IMR-90 (cell line): ENCODE measurements around the gene PAK1IP1. TPM values are rescaled to one million over a fixed set of nuclear protein-coding genes. Genes with fewer than 3 reads are reported as not detected.

Experiments
- ATAC-seq: fragments of 200-7000 bp; cut with Tn5 transposase; 2 replicates; pipeline ENCODE4 v1.9.1; 2020; ENCODE audit warnings: low read depth, mild to moderate bottlenecking, moderate library complexity
- BruUV-seq: library from RNA; stranded (reverse); fragments of 400-500 nt; replicated peaks from 2 replicates; lab custom pipeline; 2021; lab: Mats Ljungman, UMichigan
- CTCF ChIA-PET: fragments of 300-600 bp; formaldehyde crosslinking; extraction: SDS; loops from one replicate; lab custom pipeline; 2021; ENCODE audit warnings: antibody characterized with exemption; lab: Yijun Ruan, JAX
- POLR2A ChIA-PET: fragments of 300-600 bp; sonication (Branson Sonifier 250); formaldehyde crosslinking; loops from one replicate; lab custom pipeline; 2022; ENCODE audit warnings: antibody characterized with exemption; ENCODE audit not compliant: unreplicated experiment; lab: Charles Lee
- DNase-seq: peaks from one replicate; pipeline ENCODE4 v3.0.0; 2013
- H2AFZ ChIP-seq: replicated peaks from 2 replicates; pipeline ENCODE3; 2013; ENCODE audit warnings: low read length, mild to moderate bottlenecking; ENCODE audit not compliant: poor library complexity
- H2AK5ac ChIP-seq: 2 replicates; pipeline ENCODE4 v1.6.1; 2013; ENCODE audit warnings: low read depth, low read length, inconsistent platforms
- H2AK9ac ChIP-seq: replicated peaks from 2 replicates; pipeline ENCODE3; 2013; ENCODE audit warnings: mild to moderate bottlenecking, low read depth, low read length, moderate library complexity; ENCODE audit not compliant: poor library complexity
- H2BK120ac ChIP-seq: 2 replicates; pipeline ENCODE4 v1.6.1; 2013; ENCODE audit warnings: low read depth, low read length, inconsistent platforms
- H2BK15ac ChIP-seq: 3 replicates; pipeline ENCODE4 v1.6.1; 2013; ENCODE audit warnings: low read depth, low read length, inconsistent platforms
- H2BK20ac ChIP-seq: 2 replicates; pipeline ENCODE4 v1.6.1; 2013; ENCODE audit warnings: low read depth, mild to moderate bottlenecking, inconsistent platforms, low read length, moderate library complexity
- H2BK5ac ChIP-seq: 2 replicates; pipeline ENCODE4 v1.6.1; 2013; ENCODE audit warnings: mild to moderate bottlenecking, low read depth, low read length, inconsistent platforms; ENCODE audit not compliant: poor library complexity, severe bottlenecking
- H3K14ac ChIP-seq: replicated peaks from 2 replicates; pipeline ENCODE4 v1.6.1; 2013; ENCODE audit warnings: low read depth, low read length, inconsistent platforms
- H3K18ac ChIP-seq: 2 replicates; pipeline ENCODE4 v1.6.1; 2013; ENCODE audit warnings: low read depth, low read length, control low read depth
- H3K23ac ChIP-seq: 2 replicates; pipeline ENCODE4 v1.6.1; 2013; ENCODE audit warnings: low read depth, low read length, inconsistent platforms
- H3K27ac ChIP-seq: 2 replicates; pipeline ENCODE4 v1.5.1; 2013; ENCODE audit warnings: mild to moderate bottlenecking, control low read depth, low read length; ENCODE audit not compliant: insufficient read depth
- H3K27me3 ChIP-seq: 2 replicates; pipeline ENCODE4 v1.6.1; 2013; ENCODE audit warnings: low read length; ENCODE audit not compliant: control insufficient read depth, insufficient read depth
- H3K36me3 ChIP-seq: 2 replicates; pipeline ENCODE4 v1.6.1; 2013; ENCODE audit warnings: low read length, mixed read lengths; ENCODE audit not compliant: control insufficient read depth, insufficient read depth
- H3K4ac ChIP-seq: 2 replicates; pipeline ENCODE4 v1.6.1; 2013; ENCODE audit warnings: low read depth, low read length, inconsistent platforms
- H3K4me1 ChIP-seq: 2 replicates; pipeline ENCODE4 v1.6.1; 2013; ENCODE audit warnings: low read length, mixed read lengths; ENCODE audit not compliant: control insufficient read depth, insufficient read depth
- H3K4me2 ChIP-seq: 2 replicates; pipeline ENCODE4 v1.6.1; 2013; ENCODE audit warnings: low read depth, mild to moderate bottlenecking, control low read depth, low read length, moderate library complexity
- H3K4me3 ChIP-seq: 2 replicates; pipeline ENCODE4 v1.5.1; 2013; ENCODE audit warnings: low read depth, mild to moderate bottlenecking, control low read depth, low read length, moderate library complexity; ENCODE audit not compliant: insufficient read depth
- H3K56ac ChIP-seq: 2 replicates; pipeline ENCODE4 v1.6.1; 2013; ENCODE audit warnings: low read length, inconsistent platforms; ENCODE audit not compliant: insufficient read depth; ENCODE audit errors: extremely low read depth
- H3K79me1 ChIP-seq, 2 experiments: 2 replicates each; pipeline ENCODE4 v1.6.1; 2013; ENCODE audit warnings: low read length in 2 of 2, inconsistent platforms in 1 of 2, low read depth in 1 of 2
- H3K9ac ChIP-seq: 2 replicates; pipeline ENCODE4 v1.6.1; 2013; ENCODE audit warnings: low read depth, low read length, control low read depth
- H3K9me1 ChIP-seq: 2 replicates; pipeline ENCODE4 v1.6.1; 2013; ENCODE audit warnings: low read length, inconsistent platforms; ENCODE audit not compliant: insufficient read depth
- H3K9me3 ChIP-seq: 2 replicates; pipeline ENCODE4 v1.6.1; 2013; ENCODE audit warnings: low read length; ENCODE audit not compliant: control insufficient read depth, insufficient read depth
- H4K20me1 ChIP-seq: 2 replicates; pipeline ENCODE4 v1.6.1; 2013; ENCODE audit warnings: low read length, inconsistent platforms; ENCODE audit not compliant: insufficient read depth
- H4K5ac ChIP-seq: 2 replicates; pipeline ENCODE4 v1.6.1; 2013; ENCODE audit warnings: mild to moderate bottlenecking, low read depth, low read length, control low read depth
- H4K8ac ChIP-seq, 2 experiments: 2 replicates each; pipeline ENCODE4 v1.6.1; 2013; ENCODE audit warnings: low read depth in 2 of 2, low read length in 2 of 2, control low read depth in 1 of 2, inconsistent platforms in 1 of 2
- H4K91ac ChIP-seq: 2 replicates; pipeline ENCODE4 v1.6.1; 2013; ENCODE audit warnings: low read depth, low read length, inconsistent platforms; ENCODE audit not compliant: insufficient read depth
- CEBPB ChIP-seq: IDR thresholded peaks from 2 replicates; pipeline ENCODE4 v1.6.1; 2012; ENCODE audit warnings: low read depth, low read length, improper control_type of control experiment
- CHD1 ChIP-seq: IDR thresholded peaks from 2 replicates; pipeline ENCODE4 v1.6.1; 2012; ENCODE audit warnings: low read depth, low read length, improper control_type of control experiment
- FOS ChIP-seq: fragments of 150-350 bp; IDR thresholded peaks from 2 replicates; pipeline ENCODE4 v1.6.1; 2016; ENCODE audit warnings: low read depth, low read length
- MAFK ChIP-seq: IDR thresholded peaks from 2 replicates; pipeline ENCODE4 v1.6.1; 2012; ENCODE audit warnings: low read depth, low read length, improper control_type of control experiment
- MAZ ChIP-seq: IDR thresholded peaks from 2 replicates; pipeline ENCODE4 v1.6.1; 2012; ENCODE audit warnings: low read depth, mild to moderate bottlenecking, low read length, improper control_type of control experiment, moderate library complexity, borderline replicate concordance
- NFE2L2 ChIP-seq: fragments of 150-350 bp; IDR thresholded peaks from 2 replicates; pipeline ENCODE4 v1.6.1; 2016; ENCODE audit warnings: low read depth, mild to moderate bottlenecking, low read length
- RFX5 ChIP-seq: IDR thresholded peaks from 2 replicates; pipeline ENCODE4 v1.8.0; 2012; ENCODE audit warnings: low read depth, mild to moderate bottlenecking, low read length, moderate library complexity
- SMC3 ChIP-seq: fragments of 150-350 bp; IDR thresholded peaks from 2 replicates; pipeline ENCODE4 v1.6.1; 2016; ENCODE audit warnings: low read depth, mild to moderate bottlenecking, antibody characterized with exemption, low read length, moderate library complexity
- USF2 ChIP-seq: fragments of 150-350 bp; IDR thresholded peaks from 2 replicates; pipeline ENCODE4 v1.6.1; 2017; ENCODE audit warnings: mild to moderate bottlenecking, antibody characterized with exemption, low read length, low read depth
- WGBS, 2 experiments: methylation state at CpG; one replicate each; pipeline versions ENCODE4 v1.1.5 to v1.1.7; 2013; ENCODE audit warnings: missing lambda C conversion rate in 2 of 2; ENCODE audit not compliant: insufficient read length in 1 of 2; ENCODE audit errors: extremely low coverage in 2 of 2; 5-methylcytosine and 5-hydroxymethylcytosine counted together
- dilution Hi-C: fragments of 300-500 bp; cut with HindIII; formaldehyde crosslinking; loops from one replicate; pipeline ENCODE4 v1.14.3; 2018; ENCODE audit warnings: low sequenced_read_pairs; ENCODE audit not compliant: unreplicated experiment
- in situ Hi-C: fragments of 300-500 bp; cut with MboI; formaldehyde crosslinking; loops from 3 replicates; pipeline ENCODE4 v1.14.3; 2019; ENCODE audit warnings: low sequenced_read_pairs, inconsistent platforms, mixed read lengths
- intact Hi-C: fragments of 100-400 bp; cut with micrococcal nuclease; formaldehyde crosslinking; loops from 2 replicates; pipeline ENCODE4 v1.10.0; 2022
- polyA plus RNA-seq, 3 experiments: library from polyadenylated mRNA; depleted of rRNA; stranded (reverse); fragments of >200 nt; gene quantifications; 2 replicates each; pipeline ENCODE4 v1.2.3, GENCODE V29; 2012; ENCODE audit warnings: low replicate concordance in 1 of 3
- total RNA-seq: library from RNA; depleted of rRNA; stranded (reverse); fragments of >200 nt; gene quantifications from 2 replicates; pipeline ENCODE4 v1.2.3, GENCODE V29; 2012

PAK1IP1 gene
- total and polyA plus RNA-seq, 2 of the 4 experiments (the other 2 are of a cell fraction) = 16.9 to 22.9 TPM

- Histone ChIP-seq H3K4me3 (no peak overlapping the region), H3K27me3 (no peaks in the 10 kb centered on the region; the same call in 1 of the 2 replicates), H4K20me1 (no peaks in the 10 kb centered on the region), H2AK9ac (no peak overlapping the region), H3K56ac (no peak overlapping the region), H3K79me1 (no peaks in the 10 kb centered on the region), H3K9me1 (no peaks in the 10 kb centered on the region), H4K91ac (no peak overlapping the region), H3K14ac (no peak overlapping the region), H2BK20ac (no peak overlapping the region), H2BK120ac (no peak overlapping the region), H3K23ac (no peak overlapping the region), H2BK5ac (no peak overlapping the region), H2AFZ (no peak overlapping the region), H3K4me2 (no peak overlapping the region), H3K18ac (no peak overlapping the region), H2AK5ac (no peak overlapping the region), H3K4ac (no peak overlapping the region), H3K9me3 (no peaks in the 10 kb centered on the region), H2BK15ac (no peak overlapping the region), H3K4me1 (no peaks in the 10 kb centered on the region), H4K5ac (no peak overlapping the region), H3K27ac (no peak overlapping the region), H3K36me3 (no peaks in the 10 kb centered on the region), H4K8ac (no peak overlapping the region), H3K9ac (no peak overlapping the region)
- TF ChIP-seq FOS (no peak), RFX5 (no peak), NFE2L2 (no peak), USF2 (no peak), CHD1 (no peak), MAFK (no peak), SMC3 (no peak), CEBPB (no peak), MAZ (no peak)
- WGBS, 2 experiments = 33% methylated on average over 1 of the region's 6 CpGs; no CpG with 5 or more reads in 1 of the 2 experiments
- intact Hi-C loops = no loop called here
- in situ Hi-C loops = no loop called here
- ATAC-seq (no peak), DNase-seq (no peak)
- ChIA-PET POLR2A (no interaction called here), CTCF (interaction anchor here (0.6 kb wide), 1 partner anchor 189 kb away, joined by 3 read pairs; no protein-coding TSS in a partner anchor)
- no TSS peak for BruUV-seq
- dilution Hi-C loops = no loop called here
These were observed 26.4 kb upstream of the PAK1IP1 start for GRCh38 chr6:10668126-10668917.
